ENCODE measurements around the gene ANKRD34C. TPM values are rescaled to one million over a fixed set of nuclear protein-coding genes. Genes with fewer than 3 reads are reported as not detected.

ANKRD34C gene
- total and polyA plus RNA-seq, 2 of the 8 experiments (the other 6 are each of a cell fraction or from before 2014, with no cell fraction given) = 0.02 TPM; not detected in 1

DNA sequence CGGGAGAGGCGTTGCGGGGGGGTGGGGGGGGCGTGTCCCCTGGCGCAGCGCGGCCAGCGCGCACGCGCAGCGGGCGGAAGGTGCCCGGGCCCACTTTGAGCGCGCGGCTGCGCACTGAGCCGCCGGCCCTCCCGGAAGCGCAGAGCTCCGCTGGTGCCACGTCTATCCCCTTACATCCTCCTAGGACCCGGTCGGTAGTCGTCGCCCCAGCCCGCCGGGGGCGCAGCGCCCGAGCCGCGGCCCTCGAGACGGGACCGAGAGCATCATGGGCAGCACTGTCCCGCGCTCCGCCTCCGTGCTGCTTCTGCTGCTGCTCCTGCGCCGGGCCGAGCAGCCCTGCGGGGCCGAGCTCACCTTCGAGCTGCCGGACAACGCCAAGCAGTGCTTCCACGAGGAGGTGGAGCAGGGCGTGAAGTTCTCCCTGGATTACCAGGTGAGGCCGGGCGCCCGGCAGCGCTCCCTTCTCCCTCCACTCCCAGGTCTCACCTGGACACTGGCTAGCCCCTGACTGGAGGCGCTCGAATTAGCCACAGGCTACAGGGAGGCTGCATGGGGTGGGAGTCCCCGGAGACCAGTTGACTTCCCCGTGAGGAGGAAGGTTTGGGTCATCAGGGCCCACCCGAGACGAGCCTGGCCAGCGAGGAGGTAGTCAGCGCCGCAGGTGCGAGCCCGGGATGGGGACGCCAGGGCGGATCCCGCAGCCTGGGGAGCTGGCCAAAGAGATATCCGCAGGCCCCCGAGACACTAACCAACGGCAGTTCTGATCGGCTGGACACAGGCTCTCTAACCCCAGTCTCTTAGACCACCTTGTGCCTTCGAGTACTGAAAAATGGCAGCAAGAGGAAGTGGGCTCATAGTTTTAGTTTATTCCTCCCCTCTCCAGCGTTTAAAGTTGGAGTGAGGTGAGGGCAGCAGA lies 28.7 kb downstream of the ANKRD34C start, which contains the start of gene TMED3:
Gene TMED3, plus strand, starts transcription at position 128 of the 916 bp plus-strand sequence. Its CDS starts 138 bp downstream, at position 266.
- Histone ChIP-seq H2BK120ac (replicated peaks; ENCODE audit: low read depth, low read length) (no peak within 1 kb of the TSS), H3K4me1 (replicated peaks in 1 of 4; ENCODE audit: control insufficient read depth in 3 of 4, insufficient read depth in 4 of 4, low read length in 3 of 4) (peaks cover 0 to 11% (median 5%) of the 10 kb centered on the region in 4 experiments; a peak in 4 of 7 replicates), H3K27ac (ENCODE audit: low read depth, low read length) (no peak within 1 kb of the TSS), H3K4me2 (ENCODE audit: insufficient read depth in 1 of 2, low read depth in 2 of 2, low read length in 2 of 2) (peak within 1 kb of the TSS; percentile 77 to 84), H3K9me3 (ENCODE audit: insufficient read depth in 2 of 2, low read depth in 1 of 2, low read length in 1 of 2) (no peaks in the 10 kb centered on the region), H3K4ac (replicated peaks; ENCODE audit: insufficient read length, low read depth, low read length) (no peak within 1 kb of the TSS), H3K36me3 (ENCODE audit: control insufficient read depth in 2 of 4, insufficient read depth in 4 of 4, low read length in 3 of 4) (peaks cover 16 to 28% (median 25%) of the 10 kb centered on the region in 4 experiments), H3K23ac (ENCODE audit: insufficient read length) (no peak within 1 kb of the TSS), H4K20me1 (replicated peaks in 1 of 2; ENCODE audit: control insufficient read depth in 1 of 2, insufficient read depth in 2 of 2, low read length in 2 of 2) (peaks cover 0 to 2% of the 10 kb centered on the region in 2 experiments), H3K4me3 (ENCODE audit: extremely low read depth in 1 of 4, insufficient read depth in 2 of 4, low read depth in 3 of 4, low read length in 4 of 4) (peak within 1 kb of the TSS; percentile 74 to 88 (median 80)), H3K79me2 (ENCODE audit: control insufficient read depth in 1 of 2, insufficient read depth in 2 of 2, low read length in 2 of 2) (peaks cover 0 to 18% of the 10 kb centered on the region in 2 experiments; a peak in 2 of 4 replicates), H4K8ac (ENCODE audit: extremely low read depth, insufficient read depth, low read length) (peak within 1 kb of the TSS; percentile 68; the same call in 1 of the 2 replicates), H2BK5ac (ENCODE audit: low read depth, low read length) (peak within 1 kb of the TSS; percentile 49; the same call in 1 of the 2 replicates), H2BK12ac (ENCODE audit: low read depth, low read length) (no peak within 1 kb of the TSS), H2AK5ac (ENCODE audit: low read depth, low read length) (peak within 1 kb of the TSS; percentile 16; the same call in 1 of the 2 replicates), H3K23me2 (ENCODE audit: low read depth, low read length) (peaks cover 14% of the 10 kb centered on the region; the same call in 1 of the 2 replicates), H3K56ac (replicated peaks; ENCODE audit: insufficient read length, low read depth, low read length) (peak within 1 kb of the TSS; percentile 43), H3K18ac (ENCODE audit: extremely low read depth, low read length) (peak within 1 kb of the TSS; percentile 81; the same call in 1 of the 2 replicates), H2BK15ac (ENCODE audit: low read length) (no peak within 1 kb of the TSS), H4K91ac (replicated peaks; ENCODE audit: insufficient read length, low read length) (peak within 1 kb of the TSS; percentile 76), H2BK20ac (ENCODE audit: low read length) (no peak within 1 kb of the TSS), H3K27me3 (replicated peaks in 1 of 4; ENCODE audit: control insufficient read depth in 3 of 4, extremely low read depth in 1 of 4, insufficient read depth in 3 of 4, low read length in 3 of 4) (peaks cover 0 to 7% (median 2%) of the 10 kb centered on the region in 4 experiments; a peak in 3 of 7 replicates), H3K14ac (ENCODE audit: insufficient read length) (no peak within 1 kb of the TSS), H4K5ac (ENCODE audit: insufficient read length, low read depth, low read length) (peak within 1 kb of the TSS; percentile 89), H3K9ac (replicated peaks in 1 of 4; ENCODE audit: extremely low read depth in 1 of 4, low read depth in 3 of 4, low read length in 3 of 4) (peak within 1 kb of the TSS; percentile 59 to 72 (median 64)), H2AFZ (ENCODE audit: low read length) (peak within 1 kb of the TSS; percentile 98), H3K79me1 (ENCODE audit: low read depth, low read length) (peaks cover 3% of the 10 kb centered on the region; the same call in 1 of the 2 replicates)
- POLR2A ChIA-PET (ENCODE audit: partially characterized antibody) = interaction anchor here (1.5 kb wide), 1 partner anchor 106 kb away, joined by 5 read pairs; no protein-coding TSS in a partner anchor
- WGBS, 2 experiments (ENCODE audit: extremely low coverage in 1 of 2, insufficient coverage in 1 of 2, insufficient read length in 1 of 2, insufficient replicate concordance in 2 of 2, low coverage in 1 of 2, low lambda C conversion rate in 2 of 2, missing lambda C conversion rate in 1 of 2) = 5% methylated on average over 55 of the region's 76 CpGs; no CpG with 5 or more reads in 1 of the 2 experiments
- CTCF ChIA-PET (ENCODE audit: partially characterized antibody) = interaction anchor here (0.6 to 2.6 kb wide), 7 partner anchors 11 to 1145 kb away, joined by 3 to 8 read pairs (median 4); no protein-coding TSS in a partner anchor
- FAIRE-seq = no peak
- peak; percentile 47 to 86 for DNase-seq (ENCODE audit: low read depth in 1 of 2, low spot score in 2 of 2)
- TF ChIP-seq, protein P1, sequence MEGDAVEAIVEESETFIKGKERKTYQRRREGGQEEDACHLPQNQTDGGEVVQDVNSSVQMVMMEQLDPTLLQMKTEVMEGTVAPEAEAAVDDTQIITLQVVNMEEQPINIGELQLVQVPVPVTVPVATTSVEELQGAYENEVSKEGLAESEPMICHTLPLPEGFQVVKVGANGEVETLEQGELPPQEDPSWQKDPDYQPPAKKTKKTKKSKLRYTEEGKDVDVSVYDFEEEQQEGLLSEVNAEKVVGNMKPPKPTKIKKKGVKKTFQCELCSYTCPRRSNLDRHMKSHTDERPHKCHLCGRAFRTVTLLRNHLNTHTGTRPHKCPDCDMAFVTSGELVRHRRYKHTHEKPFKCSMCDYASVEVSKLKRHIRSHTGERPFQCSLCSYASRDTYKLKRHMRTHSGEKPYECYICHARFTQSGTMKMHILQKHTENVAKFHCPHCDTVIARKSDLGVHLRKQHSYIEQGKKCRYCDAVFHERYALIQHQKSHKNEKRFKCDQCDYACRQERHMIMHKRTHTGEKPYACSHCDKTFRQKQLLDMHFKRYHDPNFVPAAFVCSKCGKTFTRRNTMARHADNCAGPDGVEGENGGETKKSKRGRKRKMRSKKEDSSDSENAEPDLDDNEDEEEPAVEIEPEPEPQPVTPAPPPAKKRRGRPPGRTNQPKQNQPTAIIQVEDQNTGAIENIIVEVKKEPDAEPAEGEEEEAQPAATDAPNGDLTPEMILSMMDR (IDR thresholded peaks at IDR 0.05; ENCODE audit: control extremely low read depth in 1 of 3, insufficient read depth in 1 of 3, low read depth in 1 of 3, low read length in 3 of 3) = peak; percentile 32 to 40 (median 35); a peak in 3 of 4 replicates
- TF ChIP-seq NRF1 (IDR thresholded peaks at IDR 0.05; ENCODE audit: low read depth, low read length) = peak; percentile 68
- no peak for TF ChIP-seq EZH2 (IDR thresholded peaks at IDR 0.05; ENCODE audit: low read depth, low read length, severe bottlenecking)
- no peak for TF ChIP-seq ZNF274 (IDR thresholded peaks at IDR 0.05; ENCODE audit: borderline replicate concordance, extremely low read depth, low read length)
- no peak for TF ChIP-seq SRF (IDR thresholded peaks at IDR 0.05; ENCODE audit: low read depth, low read length)
- TF ChIP-seq, protein P2, sequence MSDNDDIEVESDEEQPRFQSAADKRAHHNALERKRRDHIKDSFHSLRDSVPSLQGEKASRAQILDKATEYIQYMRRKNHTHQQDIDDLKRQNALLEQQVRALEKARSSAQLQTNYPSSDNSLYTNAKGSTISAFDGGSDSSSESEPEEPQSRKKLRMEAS (IDR thresholded peaks at IDR 0.05) = peak; percentile 76
- no peak for TF ChIP-seq MAFK (IDR thresholded peaks at IDR 0.05; ENCODE audit: low read depth, low read length)
